ENCODE measurements around the gene UBE3C.
"Not testable (repeated sequence)": the region's sequence is repeated elsewhere in the genome, so short reads cannot be mapped to it uniquely, and the experiment has no call there.

Gene UBE3C

DNA sequence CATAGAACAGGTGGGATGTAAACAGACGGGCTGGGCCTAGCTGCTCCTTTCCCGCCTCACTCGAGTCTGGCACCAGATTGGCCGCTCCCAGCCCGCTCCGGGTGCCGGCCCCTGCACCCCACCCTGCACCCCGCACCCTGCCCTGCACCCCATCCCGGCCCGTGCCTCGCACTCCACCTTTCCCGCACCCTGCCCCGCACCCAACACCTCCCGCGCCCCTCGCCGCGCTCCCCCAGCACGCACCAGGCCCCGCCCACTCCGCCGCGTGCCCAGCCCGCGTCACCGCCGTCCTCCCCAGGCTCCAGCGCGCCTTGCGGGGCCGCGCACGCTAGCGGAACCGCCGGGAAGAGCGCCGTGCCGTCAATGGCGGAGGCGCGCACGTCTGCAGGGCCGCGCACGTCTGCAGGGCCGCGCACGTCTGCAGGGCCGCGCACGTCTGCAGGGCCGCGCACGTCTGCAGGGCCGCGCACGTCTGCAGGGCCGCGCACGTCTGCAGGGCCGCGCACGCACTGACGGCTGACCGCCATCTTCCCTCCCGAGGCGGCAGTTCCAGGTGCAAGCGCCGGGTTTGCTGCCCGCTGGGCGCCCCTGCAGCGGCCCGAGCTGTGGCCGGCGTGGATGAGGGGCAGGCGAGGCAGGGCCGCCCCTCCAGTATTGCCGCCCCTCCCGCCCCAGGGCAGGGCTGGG, at the start of gene UBE3C:
Gene UBE3C, plus strand, starts transcription at position 503 of the 687 bp plus-strand sequence. CDS start 347 bp downstream, outside the sequence.
- DNase-seq, result peak; percentile 85

DNA sequence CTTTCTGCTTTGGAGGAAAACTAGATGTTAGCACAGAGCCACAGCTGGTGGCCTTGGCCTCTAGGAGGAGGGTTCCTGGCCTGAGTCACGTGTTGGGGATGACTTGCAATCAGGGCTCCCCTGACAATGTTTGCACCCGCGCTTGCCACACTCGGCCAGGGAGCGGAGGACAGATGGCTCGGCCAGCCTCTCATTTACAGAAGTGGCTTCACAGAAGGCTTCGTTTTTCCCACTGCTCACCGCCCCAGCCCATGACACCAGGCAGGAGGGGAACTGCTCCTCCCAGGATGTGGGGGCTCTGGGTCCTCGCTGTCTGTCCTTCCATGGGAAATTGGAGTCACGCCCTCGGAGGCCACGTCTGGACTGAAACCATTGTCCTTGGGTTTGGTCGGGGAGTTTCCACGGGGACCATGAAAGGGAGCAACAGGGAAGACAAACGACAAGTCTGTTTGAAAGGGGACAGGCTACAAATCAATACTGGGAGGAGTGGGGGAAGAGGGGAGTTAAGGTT, 49.6 kb upstream of the UBE3C start:
- no peak for DNase-seq

DNA sequence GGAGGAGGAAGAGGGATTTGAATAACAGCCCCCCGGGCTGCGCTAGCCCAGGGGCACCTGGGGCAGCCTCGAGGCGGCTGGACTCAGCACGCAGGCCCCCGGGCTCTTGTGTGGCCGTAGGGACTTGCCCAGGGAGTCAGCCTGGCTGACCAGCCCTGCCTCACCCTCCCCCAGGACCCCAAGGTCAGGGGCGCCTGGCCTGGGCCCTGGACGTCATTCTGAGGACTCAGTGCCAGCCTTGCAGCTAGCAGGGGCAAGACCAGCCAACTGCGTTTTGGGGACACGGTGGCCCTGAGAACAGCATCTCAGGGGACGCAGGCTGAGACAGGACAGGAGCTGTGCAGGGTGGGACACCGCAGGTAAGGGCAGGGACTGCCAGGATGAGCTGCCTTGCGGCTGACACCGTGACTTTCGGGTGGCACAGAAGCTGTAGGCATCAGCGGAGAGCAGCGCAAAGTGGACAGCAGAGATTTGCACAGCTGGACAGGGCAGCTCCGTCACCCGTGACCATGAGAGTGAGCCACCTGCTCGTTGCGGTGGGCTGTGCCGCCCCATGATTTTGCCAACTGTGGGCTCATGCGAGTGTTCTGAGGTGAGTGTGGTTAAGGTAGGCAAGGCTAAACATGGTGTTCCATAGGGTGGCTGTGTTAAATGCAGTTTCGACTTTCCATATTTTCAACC, 48.1 kb upstream of the UBE3C start:
- DNase-seq, result no peak

DNA sequence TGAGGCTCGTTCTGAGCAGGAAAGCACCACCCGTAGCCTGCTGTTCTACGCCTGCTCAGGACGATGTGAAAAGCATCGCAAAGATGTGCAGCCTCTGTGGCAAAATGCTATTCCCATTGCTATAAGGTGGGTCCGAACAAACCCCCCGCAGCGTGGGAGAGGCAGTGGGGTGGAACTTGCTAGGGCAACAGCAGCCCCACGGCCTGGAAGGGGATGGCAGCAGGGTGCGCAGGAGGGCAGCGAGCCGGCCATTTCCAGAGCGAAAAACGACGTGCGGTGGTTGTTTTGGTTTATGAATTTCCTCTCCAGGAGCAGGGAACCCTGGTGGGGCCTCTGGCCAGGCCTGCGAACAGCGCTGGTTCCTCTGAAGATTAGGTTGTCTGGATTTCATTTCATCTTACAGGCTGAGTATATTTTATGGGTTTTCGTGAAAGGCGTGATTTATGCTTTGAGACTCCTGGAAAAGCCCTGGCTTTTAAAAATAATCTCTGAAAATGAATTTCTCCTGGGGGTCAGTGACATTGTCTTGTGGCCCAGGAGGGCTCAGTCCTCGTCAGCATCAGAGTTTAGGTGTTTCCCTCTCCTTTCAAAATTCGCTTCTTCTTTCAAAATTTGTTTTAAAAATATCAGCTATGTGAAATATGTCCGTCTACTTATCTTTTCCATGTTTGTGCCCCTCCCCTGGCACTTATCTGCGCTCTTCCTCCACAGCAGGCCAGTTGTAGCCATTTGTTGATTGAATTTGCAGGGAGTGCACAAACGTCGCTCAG, 42.3 kb upstream of the UBE3C start:
- no peak for DNase-seq

DNA sequence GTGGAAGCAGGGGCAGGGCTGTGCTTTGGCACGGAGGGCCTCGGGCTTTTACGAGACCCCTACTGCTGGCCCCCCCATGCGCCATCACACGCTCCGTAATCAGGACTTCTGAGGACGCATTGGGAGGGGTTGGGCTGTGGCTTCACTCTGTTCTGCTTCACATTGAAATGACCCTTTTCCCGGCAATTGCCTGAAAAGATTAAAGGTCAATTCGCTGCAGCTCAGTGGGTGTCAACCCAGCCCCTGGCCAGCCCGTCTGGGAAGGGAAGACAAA, 41.7 kb upstream of the UBE3C start:
- no peak for DNase-seq

DNA sequence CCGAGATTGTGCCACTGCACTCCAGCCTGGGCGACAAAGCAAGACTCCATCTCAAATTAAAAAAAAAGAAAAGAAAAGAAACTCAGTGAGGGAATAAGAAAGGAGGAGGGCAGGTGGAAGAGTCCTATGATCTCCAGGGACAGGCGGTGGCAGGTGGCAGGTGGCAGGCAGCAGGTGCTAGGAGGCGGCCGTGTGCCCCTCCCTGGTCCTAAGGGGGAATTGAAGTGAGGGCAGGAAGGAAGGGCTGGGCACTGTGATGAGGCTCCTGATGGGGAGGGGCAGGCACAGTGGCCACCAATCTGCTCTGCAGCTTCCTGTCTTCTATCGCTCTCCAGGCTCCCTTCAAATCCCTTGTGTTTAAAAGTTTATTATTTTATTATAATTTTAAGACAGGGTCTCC, 41.2 kb upstream of the UBE3C start:
- no peak for DNase-seq

DNA sequence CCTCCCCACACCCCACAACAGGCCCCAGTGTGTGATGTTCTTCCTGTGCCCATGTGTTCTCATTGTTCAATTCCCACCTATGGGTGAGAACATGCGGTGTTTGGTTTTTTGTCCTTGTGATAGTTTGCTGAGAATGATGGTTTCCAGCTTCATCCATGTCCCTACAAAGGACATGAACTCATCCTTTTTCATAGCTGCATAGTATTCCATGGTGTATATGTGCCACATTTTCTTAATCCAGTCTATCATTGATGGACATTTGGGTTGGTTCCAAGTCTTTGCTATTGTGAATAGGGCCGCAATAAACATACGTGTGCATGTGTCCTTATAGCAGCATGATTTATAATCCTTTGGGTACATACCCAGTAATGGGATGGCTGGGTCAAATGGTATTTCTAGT, 38.7 kb upstream of the UBE3C start:
- not testable (repeated sequence) for DNase-seq

DNA sequence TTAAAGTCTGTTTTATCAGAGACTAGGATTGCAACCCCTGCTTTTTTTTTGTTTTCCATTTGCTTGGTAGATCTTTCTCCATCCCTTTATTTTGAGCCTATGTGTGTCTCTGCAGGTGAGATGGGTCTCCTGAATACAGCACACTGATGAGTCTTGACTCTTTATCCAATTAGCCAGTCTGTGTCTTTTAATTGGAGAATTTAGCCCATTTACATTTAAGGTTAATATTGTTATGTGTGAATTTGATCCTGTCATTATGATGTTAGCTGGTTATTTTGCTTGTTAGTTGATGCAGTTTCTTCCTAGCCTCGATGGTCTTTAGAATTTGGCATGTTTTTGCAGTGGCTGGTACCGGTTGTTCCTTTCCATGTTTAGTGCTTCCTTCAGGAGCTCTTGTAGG, 35.1 kb upstream of the UBE3C start:
- DNase-seq, result not testable (repeated sequence)

DNA sequence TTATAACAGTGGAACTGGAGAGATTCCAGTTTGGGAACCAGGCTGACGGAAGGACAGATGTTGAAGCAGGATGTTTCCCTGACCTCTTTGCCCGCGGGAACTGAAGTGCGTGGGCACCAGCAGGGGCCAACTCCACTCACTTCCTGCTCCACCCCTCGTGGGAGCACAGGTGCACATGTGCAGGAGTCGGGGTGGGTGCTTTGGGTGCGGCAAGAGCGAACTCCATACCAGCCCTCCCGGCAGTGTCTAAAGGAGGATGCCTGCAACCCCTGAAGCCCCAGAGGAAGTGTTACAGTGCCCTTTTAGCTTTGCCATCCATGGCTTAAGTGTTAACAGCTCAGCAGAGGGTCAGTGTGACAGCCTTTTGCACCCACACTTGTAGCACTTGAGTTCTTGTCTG, 27.4 kb upstream of the UBE3C start:
- no peak for DNase-seq

DNA sequence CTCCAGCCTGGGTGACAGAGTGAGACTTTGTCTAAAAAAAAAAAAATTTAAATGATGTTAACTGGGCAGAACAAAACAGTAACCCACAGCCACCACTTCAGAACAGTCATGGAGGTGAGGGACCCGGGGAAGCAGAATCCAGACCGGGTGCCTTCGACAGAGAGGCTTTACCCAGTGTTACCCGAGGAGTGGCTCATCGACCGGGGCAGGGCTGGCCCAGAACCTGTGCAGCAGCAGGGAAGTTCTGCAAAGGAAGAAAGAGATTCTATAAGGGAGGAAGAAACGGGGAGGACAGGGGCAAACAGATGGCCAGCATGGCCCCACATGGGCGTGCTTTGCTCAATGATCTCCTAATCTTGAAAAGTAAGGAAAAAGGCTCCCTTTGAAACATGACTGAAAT, 26.0 kb upstream of the UBE3C start:
- no peak for DNase-seq

DNA sequence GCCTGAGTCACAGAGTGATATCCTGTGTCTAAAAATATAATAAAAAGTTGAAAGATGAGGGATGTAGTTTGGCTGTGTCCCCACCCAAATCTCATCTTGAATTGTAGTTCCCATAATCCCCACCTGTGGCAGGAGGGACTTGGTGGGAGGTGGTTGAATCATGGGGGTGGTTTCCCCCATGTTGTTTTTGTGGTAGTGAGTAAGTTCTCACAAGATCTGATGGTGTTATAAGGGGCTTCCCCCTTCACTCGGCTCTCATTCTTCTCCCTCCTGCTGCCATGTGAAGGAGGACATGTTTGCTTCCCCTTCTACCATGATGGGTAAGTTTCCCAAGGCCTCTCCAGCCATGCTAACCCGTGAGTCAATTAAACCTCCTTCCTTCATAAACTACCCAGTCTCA, 25.1 kb upstream of the UBE3C start:
- no peak for DNase-seq

DNA sequence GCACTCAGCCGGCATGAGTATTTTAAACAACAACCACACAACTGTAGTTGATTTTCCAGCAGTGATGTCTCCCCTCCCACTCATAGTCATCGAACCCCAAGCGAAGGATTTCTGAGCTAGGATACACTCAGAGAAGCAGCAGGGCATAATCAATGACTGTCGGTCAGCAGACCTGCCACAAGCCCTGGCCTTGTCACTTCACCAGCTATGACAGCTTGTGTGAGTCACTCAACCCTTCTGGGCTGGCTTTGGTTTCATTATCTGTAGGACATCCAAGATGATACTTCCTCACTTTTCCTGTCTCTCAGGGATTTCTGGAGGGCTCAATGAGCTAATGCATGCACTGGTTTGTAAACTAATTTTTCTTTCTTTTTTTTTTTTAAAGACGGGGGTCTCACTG, 22.0 kb upstream of the UBE3C start:
- DNase-seq, result no peak

DNA sequence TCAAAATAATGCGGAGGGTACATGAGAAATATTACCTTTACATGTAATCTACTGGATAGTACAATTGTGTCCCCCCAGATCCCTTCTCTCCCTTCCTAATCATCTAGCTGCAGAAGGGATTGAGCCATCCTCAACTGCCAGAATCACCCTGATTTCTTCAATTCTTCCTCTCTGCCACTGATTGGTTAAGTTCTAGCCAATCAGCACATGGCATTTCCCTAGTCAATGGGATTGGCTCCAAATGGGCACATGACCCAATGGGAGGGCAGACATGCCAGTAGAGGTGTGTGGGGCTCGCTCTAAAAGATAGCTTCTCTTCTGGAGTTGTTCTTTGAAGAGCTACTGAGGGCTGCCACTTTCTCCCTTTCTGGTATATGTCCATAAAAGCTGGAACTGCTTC, 20.9 kb upstream of the UBE3C start:
- no peak for DNase-seq

DNA sequence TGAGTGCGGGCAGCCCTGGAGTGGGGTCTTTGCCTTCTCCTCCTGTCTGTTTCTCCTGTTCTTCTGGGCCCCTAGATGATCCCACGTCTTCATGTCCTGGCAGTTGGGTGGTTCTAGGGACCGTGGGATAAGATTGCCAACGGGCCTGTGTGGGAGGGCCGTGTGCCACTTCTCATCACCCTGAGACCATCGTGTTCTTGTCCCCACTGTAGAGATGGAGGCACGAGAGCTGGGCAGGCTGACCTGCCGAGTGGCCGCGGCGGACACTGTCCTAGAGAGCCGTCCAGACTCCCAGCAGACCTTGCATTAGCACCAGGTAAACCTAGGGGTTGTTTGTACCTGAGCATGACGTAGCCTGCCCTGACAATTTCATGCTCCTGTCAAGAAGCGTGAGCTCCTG, 18.5 kb upstream of the UBE3C start:
- no peak for DNase-seq

DNA sequence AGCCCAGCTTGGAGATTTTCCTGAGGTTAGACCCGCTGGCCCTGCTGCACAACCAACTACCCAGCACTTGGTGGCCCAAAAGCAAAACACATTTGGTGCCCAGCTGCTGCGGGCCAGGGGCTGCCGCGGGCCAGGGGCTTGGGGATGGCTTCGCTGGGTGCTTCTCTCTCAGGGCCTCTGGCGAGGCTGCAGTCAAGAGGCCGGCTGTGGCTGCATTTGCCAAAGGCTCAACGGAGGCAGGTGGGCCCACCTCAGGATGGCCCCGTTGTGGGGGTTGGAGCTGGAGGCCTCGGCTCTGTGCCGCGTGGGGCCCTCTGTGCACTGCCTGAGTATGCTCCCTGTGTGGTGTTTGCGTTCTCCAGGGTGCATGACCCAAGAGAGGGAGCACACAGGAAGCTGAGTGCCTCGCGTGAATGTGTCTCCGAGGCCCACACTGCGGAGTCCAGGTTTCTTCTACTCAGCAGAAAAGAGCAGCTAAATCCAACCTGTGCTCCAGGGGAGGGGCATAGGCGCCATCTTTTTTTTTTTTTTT, 17.5 kb upstream of the UBE3C start:
- no peak for DNase-seq

DNA sequence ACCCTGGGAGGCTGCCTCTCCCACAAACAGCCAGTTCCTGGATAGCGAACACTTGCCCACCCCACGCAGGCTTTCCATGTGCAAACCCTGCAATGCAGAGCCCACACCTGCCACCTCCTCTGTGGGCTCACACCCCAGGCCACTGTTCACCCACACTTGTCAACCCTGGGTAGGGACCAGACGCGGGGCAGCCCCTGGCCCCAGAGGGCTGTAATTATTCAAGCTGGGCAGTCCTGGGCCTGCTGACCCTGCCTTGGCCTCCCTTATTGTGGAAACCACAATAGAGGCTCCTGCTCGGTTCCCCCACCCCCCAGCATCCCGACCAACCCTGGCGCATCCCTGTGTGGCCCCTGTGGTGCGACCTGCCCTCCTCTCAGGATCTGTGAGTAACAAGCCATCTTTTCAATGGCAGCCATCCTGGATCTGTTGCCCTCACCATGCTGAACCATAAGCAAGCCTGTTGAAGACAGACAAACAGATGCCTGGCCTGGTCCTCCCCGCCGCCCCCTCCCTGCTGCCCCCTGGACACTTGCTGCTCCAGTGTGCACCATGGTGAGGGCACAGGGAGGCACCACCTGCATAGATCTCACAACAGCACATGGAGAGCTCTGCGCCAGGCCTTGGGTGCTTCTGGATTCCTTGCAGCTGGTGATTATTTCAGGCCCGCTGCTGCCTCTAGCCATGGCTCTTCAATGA, 15.8 kb upstream of the UBE3C start:
- no peak for DNase-seq

DNA sequence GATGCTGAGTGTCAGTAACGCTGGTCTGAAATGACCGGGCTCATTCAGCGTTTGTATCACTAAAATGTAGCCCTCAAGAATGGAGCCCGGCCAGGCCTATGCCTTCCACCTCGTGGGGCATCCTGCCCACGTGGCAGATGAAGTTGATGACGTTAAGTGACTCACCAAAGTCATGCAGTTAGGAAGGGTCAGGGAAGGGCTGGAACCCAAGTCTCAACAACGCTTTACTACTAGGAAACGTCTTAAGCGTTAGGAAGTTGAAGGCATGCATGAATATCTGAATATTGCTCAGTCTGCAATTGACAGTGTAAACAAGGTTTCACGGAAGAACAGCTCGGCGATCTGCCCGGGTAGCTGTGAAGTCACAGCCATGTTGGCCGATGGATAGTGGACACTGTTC, 14.0 kb upstream of the UBE3C start:
- no peak for DNase-seq

DNA sequence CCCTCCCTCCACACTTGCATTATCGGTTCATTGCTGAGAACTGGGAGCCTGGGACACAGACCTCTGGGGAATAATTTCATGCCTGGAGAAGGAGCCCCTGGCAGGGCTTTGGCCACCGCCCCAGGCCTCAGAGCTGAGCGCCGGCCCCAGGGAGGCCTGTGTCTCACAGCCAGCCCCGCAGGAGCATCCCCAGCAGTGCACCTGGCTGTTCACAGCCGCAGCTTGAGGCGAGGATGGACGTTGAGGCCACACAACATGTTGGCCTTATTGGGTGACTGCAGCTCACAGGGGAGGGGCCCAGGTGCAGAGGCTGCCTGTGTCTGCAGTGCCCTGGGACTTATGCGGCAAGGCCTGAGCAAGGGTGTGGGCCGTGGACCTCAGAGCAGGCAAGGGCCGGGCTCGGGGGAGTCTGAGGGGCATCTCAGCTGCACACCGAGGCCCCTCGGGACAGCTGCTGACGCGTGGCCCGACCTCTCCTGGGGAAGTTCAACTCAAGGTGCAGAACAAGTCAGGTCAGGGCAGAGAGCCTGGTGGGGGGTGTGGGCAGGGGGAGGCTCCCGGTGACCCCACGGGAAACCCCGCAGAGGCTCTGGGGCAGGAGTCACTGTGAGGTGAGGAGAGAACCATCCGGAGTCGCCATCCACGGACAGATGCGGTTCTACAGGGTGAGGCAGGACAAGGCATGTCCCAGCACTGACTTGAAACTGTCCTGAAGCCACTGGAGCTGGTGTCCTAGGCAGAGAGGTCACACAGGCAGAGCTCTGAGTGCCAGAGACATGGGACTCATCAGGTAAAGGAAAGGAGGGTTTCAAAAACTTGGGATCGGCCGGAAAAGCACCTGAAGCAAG, 13.1 kb upstream of the UBE3C start:
- no peak for DNase-seq

DNA sequence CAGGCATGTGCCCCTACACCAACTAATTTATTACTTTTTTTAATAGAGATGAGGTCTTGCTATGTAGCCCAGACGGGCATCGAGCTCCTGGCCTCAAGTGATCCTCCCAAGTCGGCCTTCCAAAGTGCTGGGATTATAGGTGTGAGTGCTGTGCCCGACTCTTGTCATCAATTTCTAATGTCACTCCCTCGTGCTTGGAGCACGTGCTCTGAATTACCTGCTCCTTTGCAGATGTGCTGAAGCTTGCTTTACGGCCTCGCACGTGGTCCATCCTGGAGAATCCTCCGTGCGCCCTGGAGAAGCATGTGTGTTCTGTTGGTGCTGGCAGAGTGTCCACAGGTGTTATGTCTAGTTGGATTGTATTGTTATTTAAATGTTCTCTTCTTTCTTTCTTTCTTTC, 11.8 kb upstream of the UBE3C start:
- DNase-seq, result no peak

DNA sequence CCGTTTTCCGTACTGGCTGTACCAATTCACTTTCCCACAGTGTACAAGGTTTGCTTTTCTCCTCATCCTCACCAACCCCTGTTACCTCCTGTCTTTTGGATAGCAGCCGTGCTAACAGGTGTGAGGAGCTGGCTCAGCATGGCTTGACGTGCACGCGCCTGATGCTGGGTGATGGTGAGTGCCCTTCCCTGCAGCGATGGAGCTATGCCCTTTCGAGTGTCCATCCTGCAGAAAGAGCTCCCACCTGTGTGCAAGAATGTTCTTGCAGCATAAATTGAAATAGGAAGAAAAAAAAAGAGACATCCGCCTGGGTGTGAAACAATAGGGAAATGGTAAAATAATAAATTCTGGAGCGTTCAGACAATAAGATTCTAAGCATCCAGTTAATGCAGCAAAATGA, 9.5 kb upstream of the UBE3C start:
- DNase-seq, result no peak

DNA sequence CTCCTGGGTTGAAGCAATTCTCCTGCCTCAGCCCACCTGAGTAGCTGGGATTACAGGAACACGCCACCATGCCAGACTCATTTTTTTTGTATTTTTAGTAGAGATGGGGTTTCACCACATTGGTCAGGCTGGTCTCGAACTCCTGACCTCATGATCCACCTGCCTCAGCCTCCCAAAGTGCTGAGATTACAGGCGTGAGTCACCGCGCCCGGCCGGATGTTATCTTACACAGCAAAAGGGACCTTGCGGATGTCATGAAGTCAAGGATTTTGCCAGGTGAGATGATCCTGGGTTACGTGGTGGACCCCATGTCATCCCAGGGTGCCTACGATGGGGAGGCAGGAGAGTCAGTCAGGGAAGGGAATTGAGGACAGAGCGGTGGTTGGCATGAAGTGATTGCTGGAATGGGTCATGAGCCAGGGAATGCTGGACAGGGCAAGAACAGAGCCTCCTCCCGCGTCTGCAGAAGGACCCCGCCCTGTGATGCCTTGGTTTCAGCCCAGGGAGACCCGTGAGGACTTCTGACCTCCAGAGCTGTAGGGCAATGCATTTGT, 8.7 kb upstream of the UBE3C start:
- no peak for DNase-seq

DNA sequence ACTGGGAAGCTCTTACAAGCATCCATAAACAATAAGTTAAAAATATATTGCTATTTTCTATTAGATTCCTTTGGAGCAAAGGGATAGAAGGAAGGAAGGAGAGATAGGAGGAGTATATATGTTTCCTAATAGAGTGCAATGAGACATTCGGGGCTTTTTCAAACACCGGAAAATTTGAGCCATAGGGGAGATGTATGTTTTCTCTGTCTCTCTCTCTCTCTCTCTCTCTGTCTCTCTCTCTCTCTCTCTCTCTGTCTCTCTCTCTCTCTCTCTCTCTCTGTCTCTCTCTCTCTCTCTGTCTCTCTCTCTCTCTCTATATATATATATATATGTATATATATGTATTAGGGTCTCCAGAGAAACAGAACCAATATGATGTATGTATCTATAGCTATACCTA, 7.9 kb upstream of the UBE3C start:
- DNase-seq, result not testable (repeated sequence)
